Measurements from ENCODE around the gene GRM8. TPM values are rescaled to one million over a fixed set of nuclear protein-coding genes. Genes with fewer than 3 reads are reported as not detected.

Gene GRM8
- total RNA-seq, 1 experiment from 2014 or later: not detected

DNA sequence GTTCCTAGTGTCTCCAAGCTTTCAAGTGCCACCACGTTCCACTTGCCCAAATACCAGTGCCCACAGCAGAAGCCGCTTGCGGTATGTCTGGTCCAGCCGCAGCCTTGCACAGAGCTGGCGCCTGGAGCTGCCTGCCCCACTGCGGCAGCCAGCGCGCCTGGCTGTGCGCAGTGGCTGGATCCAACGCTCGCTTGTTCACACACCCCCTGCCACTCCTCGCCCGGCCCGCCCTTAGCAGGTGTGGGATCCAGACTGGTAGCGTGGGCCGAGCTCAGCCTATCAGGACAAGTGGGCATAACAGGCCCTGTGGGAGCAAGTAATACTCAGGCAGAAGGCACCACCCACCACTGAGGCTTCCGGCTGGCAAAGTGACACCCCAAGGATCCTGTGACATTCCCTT lies 294.4 kb downstream of the GRM8 start:
- intact Hi-C loops (cut with micrococcal nuclease): no loop called here
- CTCF ChIA-PET: no interaction called here
- no peaks in the 10 kb centered on the region for H3K36me3 ChIP-seq (ENCODE audit: low read depth, low read length)
- H3K9ac ChIP-seq (ENCODE audit: low read length): no peak overlapping the region
- POLR2A ChIA-PET (ENCODE audit: unreplicated experiment): no interaction called here
- TF ChIP-seq EZH2phosphoT487 (IDR thresholded peaks at IDR 0.05; ENCODE audit: borderline replicate concordance, low read length) (no peak), EZH2 (IDR thresholded peaks at IDR 0.05; ENCODE audit: low read length, unreplicated experiment) (no peak)
- TF ChIP-seq, protein P1, sequence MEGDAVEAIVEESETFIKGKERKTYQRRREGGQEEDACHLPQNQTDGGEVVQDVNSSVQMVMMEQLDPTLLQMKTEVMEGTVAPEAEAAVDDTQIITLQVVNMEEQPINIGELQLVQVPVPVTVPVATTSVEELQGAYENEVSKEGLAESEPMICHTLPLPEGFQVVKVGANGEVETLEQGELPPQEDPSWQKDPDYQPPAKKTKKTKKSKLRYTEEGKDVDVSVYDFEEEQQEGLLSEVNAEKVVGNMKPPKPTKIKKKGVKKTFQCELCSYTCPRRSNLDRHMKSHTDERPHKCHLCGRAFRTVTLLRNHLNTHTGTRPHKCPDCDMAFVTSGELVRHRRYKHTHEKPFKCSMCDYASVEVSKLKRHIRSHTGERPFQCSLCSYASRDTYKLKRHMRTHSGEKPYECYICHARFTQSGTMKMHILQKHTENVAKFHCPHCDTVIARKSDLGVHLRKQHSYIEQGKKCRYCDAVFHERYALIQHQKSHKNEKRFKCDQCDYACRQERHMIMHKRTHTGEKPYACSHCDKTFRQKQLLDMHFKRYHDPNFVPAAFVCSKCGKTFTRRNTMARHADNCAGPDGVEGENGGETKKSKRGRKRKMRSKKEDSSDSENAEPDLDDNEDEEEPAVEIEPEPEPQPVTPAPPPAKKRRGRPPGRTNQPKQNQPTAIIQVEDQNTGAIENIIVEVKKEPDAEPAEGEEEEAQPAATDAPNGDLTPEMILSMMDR (conservative IDR thresholded peaks at IDR 0.05; ENCODE audit: low read depth, low read length): no peak
- no peak overlapping the region for H3K4me3 ChIP-seq (ENCODE audit: low read length)
- no peak for DNase-seq
- H3F3A ChIP-seq (ENCODE audit: low read length, unreplicated experiment): no peaks in the 10 kb centered on the region
- H3K4me1 ChIP-seq (ENCODE audit: insufficient read depth, low read length): no peaks in the 10 kb centered on the region
- no peaks in the 10 kb centered on the region for H3K27me3 ChIP-seq (ENCODE audit: low read length)
- no peaks in the 10 kb centered on the region for H4K20me1 ChIP-seq (ENCODE audit: low read length)
- no peak overlapping the region for H2AFZ ChIP-seq (ENCODE audit: low read length)
- no peaks in the 10 kb centered on the region for H3K79me2 ChIP-seq (ENCODE audit: low read length)
- no peak for ATAC-seq
- no peak overlapping the region for H3K27ac ChIP-seq (ENCODE audit: low read length)
- no TSS peak for BruUV-seq (replicated peaks)
- no peaks in the 10 kb centered on the region for H3K9me3 ChIP-seq (ENCODE audit: low read length)
- no peaks in the 10 kb centered on the region for H3K9me2 ChIP-seq (replicated peaks; ENCODE audit: low read length)
- no peak overlapping the region for H3K4me2 ChIP-seq (ENCODE audit: low read length)

DNA sequence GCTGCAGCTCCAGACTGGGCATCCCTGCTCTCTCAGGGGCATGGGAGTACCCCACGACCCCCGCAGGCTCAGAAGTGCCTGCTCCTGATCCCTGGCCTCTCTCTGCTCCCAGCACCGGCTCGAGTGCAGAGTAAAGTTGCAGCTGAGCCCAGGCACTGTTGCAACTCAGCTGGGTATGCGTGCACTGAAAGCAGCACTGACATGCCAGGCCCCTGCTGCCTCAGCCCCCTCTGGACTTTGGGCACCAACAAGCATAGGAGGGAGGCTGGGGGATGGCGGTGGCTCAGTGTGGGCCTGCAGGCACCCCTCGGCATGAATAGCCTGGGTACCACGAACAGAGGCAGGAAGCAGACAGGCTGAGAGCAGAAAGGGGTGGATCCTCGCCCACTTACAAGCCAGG lies 295.3 kb downstream of the GRM8 start:
- TF ChIP-seq EZH2phosphoT487 (IDR thresholded peaks at IDR 0.05; ENCODE audit: borderline replicate concordance, low read length) (no peak), EZH2 (IDR thresholded peaks at IDR 0.05; ENCODE audit: low read length, unreplicated experiment) (no peak)
- TF ChIP-seq, protein P1 (conservative IDR thresholded peaks at IDR 0.05; ENCODE audit: low read depth, low read length): no peak
- CTCF ChIA-PET: no interaction called here

DNA sequence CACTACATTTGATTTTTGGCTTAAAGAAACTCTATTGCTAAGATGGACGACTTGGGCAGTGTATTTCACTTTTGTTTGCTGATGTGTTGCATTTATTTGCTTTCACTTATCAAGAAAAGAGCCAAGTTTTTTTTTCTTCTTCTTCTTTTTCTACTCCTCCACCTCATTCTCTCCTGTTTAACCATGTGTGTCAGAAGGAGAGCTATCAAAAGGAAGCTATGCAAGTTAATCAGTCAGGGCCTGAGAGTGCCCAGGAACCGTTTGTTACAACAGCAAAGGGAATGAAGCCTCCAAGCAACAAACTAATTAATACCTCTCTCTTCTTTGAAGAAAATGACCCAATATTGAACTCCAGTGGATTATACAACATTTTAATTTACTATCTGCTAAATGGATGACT lies 299.3 kb downstream of the GRM8 start:
- ATAC-seq (no peak), DNase-seq (no peak)
- Histone ChIP-seq H3K9me3 (ENCODE audit: low read length) (no peaks in the 10 kb centered on the region), H3K27me3 (ENCODE audit: low read length) (no peaks in the 10 kb centered on the region), H3K27ac (ENCODE audit: low read length) (no peak overlapping the region), H3K4me3 (ENCODE audit: low read length) (no peak overlapping the region), H3K79me2 (ENCODE audit: low read length) (no peaks in the 10 kb centered on the region), H3F3A (ENCODE audit: low read length, unreplicated experiment) (no peaks in the 10 kb centered on the region), H3K4me1 (ENCODE audit: insufficient read depth, low read length) (no peaks in the 10 kb centered on the region), H4K20me1 (ENCODE audit: low read length) (no peaks in the 10 kb centered on the region), H3K36me3 (ENCODE audit: low read depth, low read length) (no peaks in the 10 kb centered on the region), H3K9ac (ENCODE audit: low read length) (no peak overlapping the region), H2AFZ (ENCODE audit: low read length) (no peak overlapping the region), H3K4me2 (ENCODE audit: low read length) (no peak overlapping the region), H3K9me2 (replicated peaks; ENCODE audit: low read length) (no peaks in the 10 kb centered on the region)
- POLR2A ChIA-PET (ENCODE audit: unreplicated experiment): no interaction called here
- BruUV-seq (replicated peaks): no TSS peak
- intact Hi-C loops (cut with micrococcal nuclease): no loop called here
- TF ChIP-seq EZH2 (IDR thresholded peaks at IDR 0.05; ENCODE audit: low read length, unreplicated experiment): no peak
- TF ChIP-seq, protein P1 (conservative IDR thresholded peaks at IDR 0.05; ENCODE audit: low read depth, low read length): no peak
- no peak for TF ChIP-seq EZH2phosphoT487 (IDR thresholded peaks at IDR 0.05; ENCODE audit: borderline replicate concordance, low read length)
- CTCF ChIA-PET: no interaction called here

More for the DNA sequence above, 295.3 kb downstream of the GRM8 start:
- BruUV-seq (replicated peaks): no TSS peak
- Histone ChIP-seq H3K9me2 (replicated peaks; ENCODE audit: low read length) (no peaks in the 10 kb centered on the region), H3K36me3 (ENCODE audit: low read depth, low read length) (no peaks in the 10 kb centered on the region), H3K9ac (ENCODE audit: low read length) (no peak overlapping the region), H3K4me3 (ENCODE audit: low read length) (no peak overlapping the region), H3K27ac (ENCODE audit: low read length) (no peak overlapping the region), H3F3A (ENCODE audit: low read length, unreplicated experiment) (no peaks in the 10 kb centered on the region), H3K27me3 (ENCODE audit: low read length) (no peaks in the 10 kb centered on the region), H3K79me2 (ENCODE audit: low read length) (no peaks in the 10 kb centered on the region), H3K4me1 (ENCODE audit: insufficient read depth, low read length) (no peaks in the 10 kb centered on the region), H3K9me3 (ENCODE audit: low read length) (no peaks in the 10 kb centered on the region), H3K4me2 (ENCODE audit: low read length) (no peak overlapping the region), H4K20me1 (ENCODE audit: low read length) (no peaks in the 10 kb centered on the region), H2AFZ (ENCODE audit: low read length) (no peak overlapping the region)
- POLR2A ChIA-PET (ENCODE audit: unreplicated experiment): no interaction called here
- no peak for ATAC-seq
- intact Hi-C loops (cut with micrococcal nuclease): no loop called here
- DNase-seq: no peak

Measured in PC-3 (cell line).